T-helper 2 cell (primary cell): Measurements from ENCODE around the gene PACS2.
"Not testable (repeated sequence)": the region's sequence is repeated elsewhere in the genome, so short reads cannot be mapped to it uniquely, and the experiment has no call there.

Experiments
- DNase-seq, 5 experiments: peaks; one replicate each; pipeline versions ENCODE4 v3.0.0 to v3.0.0-alpha.2; 2012 to 2022

Gene PACS2

GRCh38 chr14:105288936-105289335 lies 25.6 kb upstream of the PACS2 start:
- not testable (repeated sequence) for DNase-seq

GRCh38 chr14:105290621-105291346 lies 23.8 kb upstream of the PACS2 start:
- peak in 1 of 5 experiments; percentile 44 for DNase-seq

- no peak for DNase-seq
Measured at GRCh38 chr14:105292826-105293711, 21.5 kb upstream of the PACS2 start.

GRCh38 chr14:105294142-105294597 lies 20.4 kb upstream of the PACS2 start:
- DNase-seq: peak in 2 of 5 experiments; percentile 40 to 61

GRCh38 chr14:105297311-105297710 lies 17.2 kb upstream of the PACS2 start:
- not testable (repeated sequence) for DNase-seq

GRCh38 chr14:105299654-105300541 lies 14.7 kb upstream of the PACS2 start:
- peak in 3 of 5 experiments; percentile 11 to 39 (median 22) for DNase-seq

- DNase-seq: peak; percentile 95 to 97 (median 97)
Measured at GRCh38 chr14:105300542-105301102, 13.9 kb upstream of the PACS2 start, which contains the start of gene BRF1. BRF1 (minus strand) TSS chr14:105301001; CDS start chr14:105300629, 372 bp downstream.

GRCh38 chr14:105301103-105301914 lies 13.2 kb upstream of the PACS2 start:
- peak; percentile 93 to 99 (median 97) for DNase-seq

- not testable (repeated sequence) for DNase-seq
Measured at GRCh38 chr14:105301915-105302249, 12.7 kb upstream of the PACS2 start.

GRCh38 chr14:105303949-105304348 lies 10.6 kb upstream of the PACS2 start:
- DNase-seq: no peak

GRCh38 chr14:105304565-105304964 lies 10.0 kb upstream of the PACS2 start:
- DNase-seq: no peak

- peak in 1 of 5 experiments; percentile 49 for DNase-seq
Measured at GRCh38 chr14:105305345-105305744, 9.2 kb upstream of the PACS2 start.

GRCh38 chr14:105305791-105306190 lies 8.8 kb upstream of the PACS2 start:
- DNase-seq: no peak

- DNase-seq: no peak
Measured at GRCh38 chr14:105307052-105307727, 7.4 kb upstream of the PACS2 start.

- no peak for DNase-seq
Measured at GRCh38 chr14:105309371-105309770, 5.2 kb upstream of the PACS2 start.

GRCh38 chr14:105311838-105312237 lies 2.7 kb upstream of the PACS2 start:
- DNase-seq: no peak

GRCh38 chr14:105312973-105313372 lies 1.6 kb upstream of the PACS2 start:
- DNase-seq: no peak

- DNase-seq: peak in 2 of 5 experiments; percentile 33 to 40
Measured at GRCh38 chr14:105313381-105314286, 914 bp upstream of the PACS2 start.

- DNase-seq: peak in 4 of 5 experiments; percentile 9 to 66 (median 56)
Measured at GRCh38 chr14:105315211-105315721, 718 bp downstream of the PACS2 start.
